Thoracic aorta (tissue), 2 donors: ENCODE data around the gene SRGAP1. TPM values are rescaled to one million over a fixed set of nuclear protein-coding genes. Genes with fewer than 3 reads are reported as not detected.

Experiments used
- ATAC-seq: fragments of 150-250 bp; one replicate; pipeline ENCODE4 v1.8.0; 2017; ENCODE audit warnings: low read depth; ENCODE audit not compliant: insufficient number of reproducible peaks, low FRiP score
- DNase-seq: peaks from one replicate; pipeline ENCODE4 v3.0.0-alpha.2; 2020; ENCODE audit warnings: low spot score
- H3K27ac ChIP-seq, 2 donors: fragments of 200-600 bp; sonication (generic); 1 replicate in 1 of 2; 2 replicates in 1 of 2; pipeline ENCODE4 v1.5.1; 2016; ENCODE audit warnings: mild to moderate bottlenecking in 2 of 2, moderate library complexity in 2 of 2
- H3K27me3 ChIP-seq: fragments of 200-600 bp; sonication (generic); replicated peaks from 2 replicates; pipeline ENCODE4 v1.6.0; 2016; ENCODE audit warnings: mild to moderate bottlenecking; ENCODE audit not compliant: insufficient read depth
- H3K36me3 ChIP-seq: fragments of 200-600 bp; sonication (generic); one replicate; pipeline ENCODE4 v1.5.1; 2016
- H3K4me1 ChIP-seq, 2 donors: fragments of 200-600 bp; sonication (generic); 1 replicate in 1 of 2; 2 replicates in 1 of 2; pipeline versions ENCODE4 v1.5.1 to v1.6.0; 2016; ENCODE audit warnings: low read depth in 2 of 2, mild to moderate bottlenecking in 1 of 2; ENCODE audit not compliant: control insufficient read depth in 1 of 2
- H3K4me3 ChIP-seq: fragments of 200-600 bp; sonication (generic); 2 replicates; pipeline ENCODE4 v1.5.1; 2016; ENCODE audit warnings: mild to moderate bottlenecking
- H3K9me3 ChIP-seq: fragments of 200-600 bp; sonication (generic); 2 replicates; pipeline ENCODE4 v1.5.1; 2016
- CTCF ChIP-seq: fragments of 200-600 bp; sonication (generic); IDR thresholded peaks from one replicate; pipeline ENCODE4 v1.5.1; 2019; ENCODE audit warnings: antibody characterized with exemption
- total RNA-seq, 2 donors: library from RNA; depleted of rRNA; stranded (reverse); fragments of >200 nt; gene quantifications; one replicate each; pipeline versions ENCODE4 v1.1.0 to v1.2.3, GENCODE V29; 2016

SRGAP1 gene
- total RNA-seq, 2 donors from 2014 or later: 7.9 to 24.1 TPM

GRCh38 chr12:63905544-63905943 lies 61.0 kb downstream of the SRGAP1 start:
- TF ChIP-seq CTCF: no peak
- Histone ChIP-seq H3K36me3 (no peaks in the 10 kb centered on the region), H3K9me3 (no peaks in the 10 kb centered on the region), H3K4me3 (no peak overlapping the region), H3K27me3 (no peaks in the 10 kb centered on the region), H3K4me1 (no peaks in the 10 kb centered on the region), H3K27ac (no peak overlapping the region)
- DNase-seq: no peak
- ATAC-seq: no peak

GRCh38 chr12:63906876-63907275 lies 62.4 kb downstream of the SRGAP1 start:
- TF ChIP-seq CTCF: no peak
- Histone ChIP-seq H3K9me3 (no peaks in the 10 kb centered on the region), H3K4me3 (no peak overlapping the region), H3K27ac (no peak overlapping the region), H3K27me3 (no peaks in the 10 kb centered on the region), H3K36me3 (no peaks in the 10 kb centered on the region), H3K4me1 (peaks cover 0 to 6% of the 10 kb centered on the region in 2 donors)
- ATAC-seq: no peak
- DNase-seq: no peak

- Histone ChIP-seq H3K27ac (no peak overlapping the region), H3K36me3 (no peaks in the 10 kb centered on the region), H3K27me3 (no peaks in the 10 kb centered on the region), H3K9me3 (no peaks in the 10 kb centered on the region), H3K4me3 (no peak overlapping the region), H3K4me1 (peaks cover 0 to 7% of the 10 kb centered on the region in 2 donors)
- no peak for TF ChIP-seq CTCF
- no peak for ATAC-seq
- DNase-seq: no peak
Measured at GRCh38 chr12:63907561-63907960, 63.1 kb downstream of the SRGAP1 start.

DNA sequence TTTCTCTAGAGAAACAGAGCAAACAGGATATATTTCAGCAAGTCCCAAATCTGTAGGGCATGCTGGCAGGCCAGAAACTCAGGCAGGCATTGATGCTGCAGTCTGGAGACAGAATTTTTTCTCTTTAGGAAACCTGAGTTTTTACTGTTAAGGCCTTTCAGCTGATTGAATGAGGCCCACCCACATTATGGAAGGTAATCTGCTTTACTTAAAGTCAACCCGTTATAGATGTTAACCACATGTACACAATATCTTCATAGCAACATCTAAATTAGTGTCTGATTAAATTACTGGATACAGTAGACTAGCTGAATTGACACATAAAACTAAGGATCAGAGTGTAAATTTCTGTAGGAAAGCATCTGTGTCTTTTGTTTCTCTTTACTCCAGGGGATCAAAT lies 65.2 kb downstream of the SRGAP1 start:
- TF ChIP-seq CTCF: no peak
- no peaks in the 10 kb centered on the region for H3K27me3 ChIP-seq
- no peak for ATAC-seq
- H3K4me3 ChIP-seq: no peak overlapping the region
- no peak overlapping the region for H3K27ac ChIP-seq
- H3K9me3 ChIP-seq: no peaks in the 10 kb centered on the region
- H3K4me1 ChIP-seq: peaks cover 2 to 16% of the 10 kb centered on the region in 2 donors
- DNase-seq: no peak
- H3K36me3 ChIP-seq: no peaks in the 10 kb centered on the region

GRCh38 chr12:63911341-63911740 lies 66.8 kb downstream of the SRGAP1 start:
- no peak for ATAC-seq
- TF ChIP-seq CTCF: no peak

More at GRCh38 chr12:63911341-63911740, 66.8 kb downstream of the SRGAP1 start:
- H3K36me3 ChIP-seq: no peaks in the 10 kb centered on the region
- DNase-seq: no peak
- H3K4me1 ChIP-seq: peaks cover 16 to 30% of the 10 kb centered on the region in 2 donors
- H3K27ac ChIP-seq: no peak overlapping the region
- H3K4me3 ChIP-seq: no peak overlapping the region
- H3K27me3 ChIP-seq: no peaks in the 10 kb centered on the region
- no peaks in the 10 kb centered on the region for H3K9me3 ChIP-seq
